OCI-LY7 (cell line): ENCODE results near the gene BDKRB1. TPM values are rescaled to one million over a fixed set of nuclear protein-coding genes. Genes with fewer than 3 reads are reported as not detected.

Source experiments
- BruUV-seq: library from RNA; stranded (reverse); fragments of 400-500 nt; replicated peaks from 2 replicates; lab custom pipeline; 2021; lab: Mats Ljungman, UMichigan
- CTCF ChIA-PET: fragments of 300-600 bp; sonication (Branson Sonifier 250); formaldehyde crosslinking; loops from one replicate; lab custom pipeline; 2022; ENCODE audit warnings: antibody characterized with exemption; ENCODE audit not compliant: unreplicated experiment; lab: Charles Lee
- POLR2A ChIA-PET: fragments of 300-600 bp; sonication (Branson Sonifier 250); formaldehyde crosslinking; loops from one replicate; lab custom pipeline; 2022; ENCODE audit warnings: antibody characterized with exemption; lab: Charles Lee
- DNase-seq: peaks from one replicate; pipeline ENCODE4 v3.0.0-alpha.2; 2015; ENCODE audit warnings: low spot score
- H2AFZ ChIP-seq: fragments of 200-600 bp; sonication (generic), shearing (Covaris generic); 2 replicates; pipeline ENCODE4 v1.6.1; 2014; ENCODE audit warnings: mild to moderate bottlenecking, antibody characterized with exemption, low read length, moderate library complexity
- H3K27ac ChIP-seq: fragments of 200-600 bp; sonication (generic); 2 replicates; pipeline ENCODE4 v1.5.1; 2014; ENCODE audit warnings: mixed run types, low read depth, mild to moderate bottlenecking, moderate library complexity, low read length, inconsistent platforms; ENCODE audit not compliant: poor library complexity, severe bottlenecking
- H3K36me3 ChIP-seq: fragments of 200-600 bp; sonication (generic); 2 replicates; pipeline ENCODE4 v1.6.1; 2014; ENCODE audit warnings: mild to moderate bottlenecking, antibody characterized with exemption, low read length, moderate library complexity, mixed read lengths; ENCODE audit not compliant: insufficient read depth
- H3K4me1 ChIP-seq: fragments of 200-600 bp; sonication (generic); 2 replicates; pipeline ENCODE4 v1.5.1; 2014; ENCODE audit warnings: mild to moderate bottlenecking, low read length; ENCODE audit not compliant: insufficient read depth, poor library complexity, severe bottlenecking
- H3K4me2 ChIP-seq: fragments of 200-600 bp; sonication (generic); 2 replicates; pipeline ENCODE4 v1.6.1; 2014; ENCODE audit warnings: mild to moderate bottlenecking, low read length
- H3K4me3 ChIP-seq: fragments of 200-600 bp; sonication (generic); 2 replicates; pipeline ENCODE4 v1.5.1; 2014; ENCODE audit warnings: mild to moderate bottlenecking, low read depth, low read length; ENCODE audit not compliant: poor library complexity, severe bottlenecking
- H3K79me2 ChIP-seq: fragments of 200-600 bp; sonication (generic); 2 replicates; pipeline ENCODE4 v1.6.1; 2016; ENCODE audit warnings: low read depth, mild to moderate bottlenecking, low read length, moderate library complexity, mixed read lengths; ENCODE audit not compliant: insufficient read depth
- H3K9me2 ChIP-seq: fragments of 200-600 bp; sonication (generic); 2 replicates; pipeline ENCODE4 v1.6.1; 2016; ENCODE audit warnings: mild to moderate bottlenecking, low read length, mixed read lengths; ENCODE audit not compliant: insufficient read depth
- H3K9me3 ChIP-seq: fragments of 200-600 bp; sonication (generic); 2 replicates; pipeline ENCODE4 v1.6.1; 2014; ENCODE audit warnings: mild to moderate bottlenecking, mixed run types, low read length, mixed read lengths
- H4K20me1 ChIP-seq: fragments of 200-600 bp; sonication (generic); 2 replicates; pipeline ENCODE4 v1.6.1; 2014; ENCODE audit warnings: mild to moderate bottlenecking, antibody characterized with exemption, low read length, moderate library complexity, mixed read lengths; ENCODE audit not compliant: insufficient read depth
- EZH2phosphoT487 ChIP-seq: fragments of 200-600 bp; sonication (generic); IDR thresholded peaks from 2 replicates; pipeline ENCODE4 v1.6.1; 2018; ENCODE audit warnings: low read depth, borderline replicate concordance, mild to moderate bottlenecking, mixed run types, antibody characterized with exemption, low read length, moderate library complexity, mixed read lengths
- intact Hi-C: fragments of 100-400 bp; cut with micrococcal nuclease; formaldehyde crosslinking; loops from one replicate; pipeline ENCODE4 v1.10.0; 2022; ENCODE audit not compliant: unreplicated experiment
- total RNA-seq, 2 experiments: library from RNA; depleted of rRNA in 1 of 2; stranded (reverse); fragments of >200 nt in 1 of 2; shearing (Covaris generic) in 1 of 2; gene quantifications; 2 replicates each; pipeline ENCODE4 v1.2.3, GENCODE V29; 2014 to 2022
- TF ChIP-seq, protein P1 (sequence below): fragments of 200-600 bp; sonication (generic); conservative IDR thresholded peaks from 2 replicates; pipeline ENCODE4 v1.5.1; 2014; ENCODE audit warnings: mild to moderate bottlenecking, antibody characterized with exemption, low read length, moderate library complexity, mixed read lengths

Gene BDKRB1
- total RNA-seq, 2 experiments from 2014 or later: not detected

DNA sequence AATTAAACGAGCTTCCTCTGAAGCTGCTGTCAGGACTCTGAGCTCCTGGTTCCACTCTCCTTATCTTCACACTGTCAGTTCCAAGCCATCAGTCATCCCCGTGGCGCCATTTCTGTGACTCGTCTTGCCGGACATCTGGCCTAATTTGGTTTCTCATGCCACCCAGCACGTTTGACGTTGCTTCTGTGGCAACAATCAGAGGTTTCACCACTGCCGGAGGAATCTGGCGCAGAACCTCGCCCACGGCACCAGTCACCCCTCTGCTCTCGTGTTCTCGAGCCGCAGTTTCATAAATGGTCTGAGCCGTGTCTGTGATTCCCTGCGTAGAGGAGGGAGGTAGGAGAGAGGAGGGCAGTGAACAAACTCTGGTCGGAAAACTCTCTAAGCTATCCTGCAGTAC lies 29.7 kb downstream of the BDKRB1 start:
- Histone ChIP-seq H3K4me2 (no peak overlapping the region), H3K36me3 (peaks cover 27% of the 10 kb centered on the region), H3K79me2 (no peaks in the 10 kb centered on the region), H3K9me2 (no peaks in the 10 kb centered on the region), H2AFZ (no peak overlapping the region), H3K9me3 (no peaks in the 10 kb centered on the region), H4K20me1 (no peaks in the 10 kb centered on the region), H3K4me3 (no peak overlapping the region), H3K4me1 (no peaks in the 10 kb centered on the region), H3K27ac (no peak overlapping the region)
- ChIA-PET CTCF (no interaction called here), POLR2A (no interaction called here)
- BruUV-seq: no TSS peak
- DNase-seq: no peak
- intact Hi-C loops: no loop called here
- no peak for TF ChIP-seq EZH2phosphoT487
- TF ChIP-seq, protein P1, sequence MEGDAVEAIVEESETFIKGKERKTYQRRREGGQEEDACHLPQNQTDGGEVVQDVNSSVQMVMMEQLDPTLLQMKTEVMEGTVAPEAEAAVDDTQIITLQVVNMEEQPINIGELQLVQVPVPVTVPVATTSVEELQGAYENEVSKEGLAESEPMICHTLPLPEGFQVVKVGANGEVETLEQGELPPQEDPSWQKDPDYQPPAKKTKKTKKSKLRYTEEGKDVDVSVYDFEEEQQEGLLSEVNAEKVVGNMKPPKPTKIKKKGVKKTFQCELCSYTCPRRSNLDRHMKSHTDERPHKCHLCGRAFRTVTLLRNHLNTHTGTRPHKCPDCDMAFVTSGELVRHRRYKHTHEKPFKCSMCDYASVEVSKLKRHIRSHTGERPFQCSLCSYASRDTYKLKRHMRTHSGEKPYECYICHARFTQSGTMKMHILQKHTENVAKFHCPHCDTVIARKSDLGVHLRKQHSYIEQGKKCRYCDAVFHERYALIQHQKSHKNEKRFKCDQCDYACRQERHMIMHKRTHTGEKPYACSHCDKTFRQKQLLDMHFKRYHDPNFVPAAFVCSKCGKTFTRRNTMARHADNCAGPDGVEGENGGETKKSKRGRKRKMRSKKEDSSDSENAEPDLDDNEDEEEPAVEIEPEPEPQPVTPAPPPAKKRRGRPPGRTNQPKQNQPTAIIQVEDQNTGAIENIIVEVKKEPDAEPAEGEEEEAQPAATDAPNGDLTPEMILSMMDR: no peak

DNA sequence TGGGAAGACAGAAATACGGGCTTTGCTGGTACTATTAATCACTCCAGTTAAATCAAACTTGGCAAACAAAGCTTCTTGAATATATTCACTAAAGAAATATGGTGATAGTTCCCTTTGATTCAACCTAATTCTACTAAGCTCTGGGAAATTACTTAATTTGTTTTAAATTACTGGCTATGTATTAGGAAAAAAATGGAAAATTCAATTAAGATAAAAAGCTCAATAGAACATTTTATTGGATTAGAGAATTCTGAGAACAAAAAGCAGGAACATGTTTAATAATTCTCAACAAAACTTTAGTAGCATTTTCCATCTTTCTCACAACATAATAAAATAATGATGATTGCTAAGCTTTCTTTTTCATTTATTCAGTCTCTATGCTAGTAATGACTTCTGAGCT lies 30.2 kb downstream of the BDKRB1 start:
- Histone ChIP-seq H4K20me1 (no peaks in the 10 kb centered on the region), H2AFZ (no peak overlapping the region), H3K36me3 (peaks cover 31% of the 10 kb centered on the region), H3K4me1 (no peaks in the 10 kb centered on the region), H3K27ac (no peak overlapping the region), H3K4me3 (no peak overlapping the region), H3K9me3 (no peaks in the 10 kb centered on the region), H3K79me2 (no peaks in the 10 kb centered on the region), H3K4me2 (no peak overlapping the region), H3K9me2 (no peaks in the 10 kb centered on the region)
- no TSS peak for BruUV-seq
- intact Hi-C loops: no loop called here
- CTCF ChIA-PET: no interaction called here
- POLR2A ChIA-PET: no interaction called here
- no peak for TF ChIP-seq EZH2phosphoT487
- TF ChIP-seq, protein P1: no peak
- DNase-seq: no peak

DNA sequence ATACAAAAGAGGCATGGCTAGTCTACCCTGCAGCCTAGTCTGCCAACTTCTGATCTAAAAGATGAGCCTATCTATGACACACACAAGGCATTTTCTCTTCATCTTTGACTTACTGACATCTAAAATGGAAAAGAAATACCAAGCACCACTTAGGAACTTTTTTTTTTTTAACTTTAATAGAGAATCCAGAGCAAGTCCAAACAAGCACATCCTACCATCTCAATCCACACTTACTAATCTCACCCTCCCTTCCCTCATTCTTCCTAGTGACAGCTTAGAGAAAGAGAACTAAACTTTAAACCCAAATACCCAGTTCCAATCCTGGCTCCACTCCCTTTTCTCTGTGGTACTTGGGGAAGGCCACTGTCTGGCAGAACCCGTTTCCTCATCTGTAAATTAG lies 31.8 kb downstream of the BDKRB1 start:
- Histone ChIP-seq H3K9me3 (no peaks in the 10 kb centered on the region), H4K20me1 (no peaks in the 10 kb centered on the region), H3K27ac (no peak overlapping the region), H3K4me3 (no peak overlapping the region), H3K36me3 (peaks cover 31% of the 10 kb centered on the region), H3K4me1 (no peaks in the 10 kb centered on the region), H3K79me2 (no peaks in the 10 kb centered on the region), H3K9me2 (no peaks in the 10 kb centered on the region), H2AFZ (no peak overlapping the region), H3K4me2 (no peak overlapping the region)
- DNase-seq: no peak
- ChIA-PET CTCF (no interaction called here), POLR2A (interaction anchor here (0.7 kb wide), 1 partner anchor 213 kb away, joined by 3 read pairs; no protein-coding TSS in a partner anchor)
- no peak for TF ChIP-seq EZH2phosphoT487
- no TSS peak for BruUV-seq
- intact Hi-C loops: no loop called here
